GM12874 (cell line): ENCODE data around the gene ANXA3.

Experiments
- CTCF ChIP-seq: IDR thresholded peaks from 2 replicates; pipeline ENCODE4 v1.5.1; 2011; ENCODE audit warnings: low read depth, mild to moderate bottlenecking, control low read depth, low read length, moderate library complexity; ENCODE audit not compliant: insufficient read depth

Gene ANXA3

GRCh38 chr4:78560296-78560963 is 8.9 kb downstream of the ANXA3 start:
- no peak for TF ChIP-seq CTCF

GRCh38 chr4:78561677-78562076 is 10.1 kb downstream of the ANXA3 start:
- no peak for TF ChIP-seq CTCF

- TF ChIP-seq CTCF, result no peak
These were observed 11.1 kb downstream of the ANXA3 start for GRCh38 chr4:78562687-78563086.

- no peak for TF ChIP-seq CTCF
These were observed 14.4 kb downstream of the ANXA3 start for GRCh38 chr4:78565971-78566372.

- no peak for TF ChIP-seq CTCF
These were observed 15.4 kb downstream of the ANXA3 start for GRCh38 chr4:78566834-78567499.

GRCh38 chr4:78567500-78568060 is 16.0 kb downstream of the ANXA3 start:
- TF ChIP-seq CTCF, result no peak

- TF ChIP-seq CTCF, result no peak
These were observed 17.2 kb downstream of the ANXA3 start for GRCh38 chr4:78568640-78569305.
